Measurements from ENCODE around the gene RELN. TPM values are rescaled to one million over a fixed set of nuclear protein-coding genes. Genes with fewer than 3 reads are reported as not detected.

RELN gene
- total RNA-seq, 5 donors from 2014 or later (not counting 1 experiment from before 2014, with no cell fraction given), result 0.20 to 0.50 (median 0.41) TPM; not detected in 2

DNA sequence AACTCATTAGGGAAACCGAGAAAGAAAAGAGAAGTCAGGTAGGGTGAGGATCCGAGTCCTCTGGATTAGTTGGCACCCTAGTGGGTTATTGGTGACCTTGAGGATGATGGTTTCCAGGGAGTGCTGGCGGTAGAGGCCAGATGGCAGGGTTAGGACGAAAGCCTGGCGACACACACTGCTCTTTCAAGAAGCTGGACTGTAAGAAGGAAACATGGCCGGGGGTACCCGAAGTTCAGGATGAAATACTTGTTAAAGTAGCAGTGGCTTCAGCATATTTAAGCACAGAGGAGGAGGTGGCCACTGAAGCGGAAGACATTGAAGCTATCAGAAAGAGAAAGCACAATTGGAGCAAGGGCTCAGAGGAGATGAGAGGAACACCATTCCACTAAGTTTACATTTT, 224.6 kb downstream of the RELN start:
- H3K4me3 Mint-ChIP-seq, result no peak overlapping the region
- POLR2A ChIA-PET, result no interaction called here

DNA sequence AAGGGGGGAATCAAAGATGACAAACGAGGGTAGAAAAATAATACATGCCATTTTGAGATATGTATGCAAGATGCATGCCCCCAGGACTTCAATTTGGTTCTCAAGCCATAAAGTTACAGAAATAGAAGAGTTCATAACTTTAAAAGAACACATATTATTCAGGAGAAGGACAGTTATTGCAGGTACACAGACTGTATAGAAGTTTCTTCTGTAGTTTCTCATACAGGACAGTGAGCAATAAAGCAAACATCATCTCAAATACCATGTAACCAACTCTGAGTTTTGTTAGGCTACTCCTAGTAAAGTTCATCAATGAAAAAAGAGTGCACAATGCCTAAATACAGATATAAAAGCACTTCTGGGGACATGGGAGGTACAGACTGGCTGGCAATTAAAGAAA, 226.6 kb downstream of the RELN start:
- H3K36me3 Mint-ChIP-seq, result no peaks in the 10 kb centered on the region
- WGBS (ENCODE audit: insufficient coverage), result no CpG with 5 or more reads among the region's 1 CpG
- H3K27me3 Mint-ChIP-seq, result peaks cover 2 to 12% of the 10 kb centered on the region in 2 donors
- no peak overlapping the region for H3K4me3 Mint-ChIP-seq
- no peak overlapping the region for H3K27ac Mint-ChIP-seq
- Histone ChIP-seq H3K27me3 (replicated peaks in 1 of 2; ENCODE audit: control insufficient read depth in 2 of 2, extremely low read depth in 1 of 2, insufficient read depth in 2 of 2, low read length in 1 of 2) (peaks cover 0 to 2% of the 10 kb centered on the region in 2 experiments), H3K4me1 (ENCODE audit: control insufficient read depth in 1 of 2, extremely low read depth in 1 of 2, insufficient read depth in 2 of 2, low read length in 2 of 2) (no peaks in the 10 kb centered on the region), H3K36me3 (ENCODE audit: control insufficient read depth in 2 of 2, extremely low read depth in 1 of 2, insufficient read depth in 1 of 2, low read length in 1 of 2) (no peaks in the 10 kb centered on the region), H3K27ac (ENCODE audit: low read length) (no peak overlapping the region), H3K9me3 (no peaks in the 10 kb centered on the region), H3K4me3 (ENCODE audit: control insufficient read depth in 1 of 2, extremely low read depth in 1 of 2, low read length in 1 of 2) (no peak overlapping the region)
- ATAC-seq (replicated peaks in 1 of 4) (no peak), DNase-seq (no peak)
- H3K4me1 Mint-ChIP-seq, result no peaks in the 10 kb centered on the region
- no peaks in the 10 kb centered on the region for H3K9me3 Mint-ChIP-seq
- ChIA-PET CTCF (no interaction called here), POLR2A (no interaction called here)

More for the DNA sequence above, 224.6 kb downstream of the RELN start:
- no peak overlapping the region for H3K4me3 ChIP-seq (ENCODE audit: control insufficient read depth in 1 of 2, extremely low read depth in 1 of 2, low read length in 1 of 2)
- H3K27ac ChIP-seq (ENCODE audit: low read length), result no peak overlapping the region
- Mint-ChIP-seq H3K4me1 (no peaks in the 10 kb centered on the region), H3K9me3 (no peaks in the 10 kb centered on the region), H3K27me3 (peaks cover 2 to 12% of the 10 kb centered on the region in 2 donors), H3K27ac (no peak overlapping the region), H3K36me3 (no peaks in the 10 kb centered on the region)
- 79% methylated on average over 8 of the region's 8 CpGs for WGBS (ENCODE audit: insufficient coverage)
- ATAC-seq (replicated peaks in 1 of 4) (no peak), DNase-seq (no peak)
- peaks cover 0 to 2% of the 10 kb centered on the region in 2 experiments for H3K27me3 ChIP-seq (replicated peaks in 1 of 2; ENCODE audit: control insufficient read depth in 2 of 2, extremely low read depth in 1 of 2, insufficient read depth in 2 of 2, low read length in 1 of 2)
- no peaks in the 10 kb centered on the region for H3K9me3 ChIP-seq
- no peaks in the 10 kb centered on the region for H3K4me1 ChIP-seq (ENCODE audit: control insufficient read depth in 1 of 2, extremely low read depth in 1 of 2, insufficient read depth in 2 of 2, low read length in 2 of 2)
- CTCF ChIA-PET, result interaction anchor here in 1 of 2 donors (0.6 kb wide), 1 partner anchor 9 kb away, joined by 3 read pairs; no protein-coding TSS in a partner anchor
- no peaks in the 10 kb centered on the region for H3K36me3 ChIP-seq (ENCODE audit: control insufficient read depth in 2 of 2, extremely low read depth in 1 of 2, insufficient read depth in 1 of 2, low read length in 1 of 2)

DNA sequence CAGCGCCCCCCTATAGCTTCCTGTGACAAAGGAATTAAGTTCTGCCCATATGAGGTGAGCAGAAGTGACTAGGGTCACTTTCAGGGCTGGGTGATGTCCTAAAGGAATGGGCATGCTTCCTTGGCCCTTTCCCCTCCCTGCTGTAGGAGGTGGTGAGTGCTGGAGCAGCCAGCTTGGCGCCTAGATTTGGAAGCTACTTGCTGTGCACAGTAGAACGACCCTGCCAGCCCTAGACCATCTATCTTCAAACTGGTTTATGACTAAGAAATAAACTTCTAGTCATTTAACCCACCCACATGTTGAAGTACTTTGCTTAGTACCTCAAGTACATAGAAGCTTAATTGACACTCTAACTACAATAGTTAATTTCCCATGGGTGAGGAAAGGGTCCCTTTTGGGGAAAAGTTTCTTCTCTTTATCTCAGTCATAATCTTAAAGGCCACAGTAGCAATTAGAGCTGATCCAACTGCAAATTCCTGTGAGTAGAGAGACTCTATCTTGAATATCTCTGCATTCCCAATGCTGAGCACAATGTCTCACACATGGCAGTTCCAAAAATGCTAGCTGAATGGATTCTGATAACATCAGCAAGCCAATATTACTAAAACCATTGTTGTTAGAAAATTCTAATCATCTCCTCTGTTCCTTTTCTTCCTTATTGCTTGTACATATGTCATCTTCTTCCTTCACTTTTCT, 227.2 kb downstream of the RELN start:
- H3K27ac ChIP-seq (ENCODE audit: low read length), result no peak overlapping the region
- Mint-ChIP-seq H3K4me1 (no peaks in the 10 kb centered on the region), H3K36me3 (no peaks in the 10 kb centered on the region), H3K4me3 (no peak overlapping the region), H3K27me3 (peaks cover 2 to 12% of the 10 kb centered on the region in 2 donors), H3K9me3 (no peaks in the 10 kb centered on the region), H3K27ac (no peak overlapping the region)
- no peaks in the 10 kb centered on the region for H3K9me3 ChIP-seq
- ChIA-PET POLR2A (no interaction called here), CTCF (no interaction called here)
- WGBS (ENCODE audit: insufficient coverage), result no CpG with 5 or more reads among the region's 3 CpGs
- H3K4me3 ChIP-seq (ENCODE audit: control insufficient read depth in 1 of 2, extremely low read depth in 1 of 2, low read length in 1 of 2), result no peak overlapping the region
- ATAC-seq (replicated peaks in 1 of 4) (no peak), DNase-seq (no peak)
- no peaks in the 10 kb centered on the region for H3K36me3 ChIP-seq (ENCODE audit: control insufficient read depth in 2 of 2, extremely low read depth in 1 of 2, insufficient read depth in 1 of 2, low read length in 1 of 2)
- peaks cover 0 to 2% of the 10 kb centered on the region in 2 experiments for H3K27me3 ChIP-seq (replicated peaks in 1 of 2; ENCODE audit: control insufficient read depth in 2 of 2, extremely low read depth in 1 of 2, insufficient read depth in 2 of 2, low read length in 1 of 2)
- H3K4me1 ChIP-seq (ENCODE audit: control insufficient read depth in 1 of 2, extremely low read depth in 1 of 2, insufficient read depth in 2 of 2, low read length in 2 of 2), result no peaks in the 10 kb centered on the region

DNA sequence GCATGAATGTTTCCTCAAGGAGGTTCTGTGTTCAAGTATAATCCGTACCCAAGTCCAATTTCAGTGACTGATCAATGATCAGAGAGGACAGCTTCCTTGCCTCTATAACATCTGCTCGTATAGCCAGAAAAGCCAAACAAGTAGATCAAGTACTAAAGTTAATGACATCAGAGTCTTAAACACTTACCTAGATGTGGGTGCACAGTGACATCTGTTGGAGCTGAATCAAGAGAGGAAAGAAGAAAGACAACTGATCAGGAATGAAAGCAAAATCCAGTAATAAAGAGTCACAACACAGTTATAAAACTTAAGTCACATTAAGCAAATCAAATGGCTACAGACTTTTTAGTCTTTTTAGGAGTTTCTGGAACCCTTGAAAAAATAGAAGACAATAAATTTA, 236.5 kb downstream of the RELN start:
- H3K27ac ChIP-seq (ENCODE audit: low read length), result no peak overlapping the region
- no peaks in the 10 kb centered on the region for H3K9me3 ChIP-seq
- H3K36me3 ChIP-seq (ENCODE audit: control insufficient read depth in 2 of 2, extremely low read depth in 1 of 2, insufficient read depth in 1 of 2, low read length in 1 of 2), result no peaks in the 10 kb centered on the region
- POLR2A ChIA-PET, result no interaction called here
- H3K4me1 ChIP-seq (ENCODE audit: control insufficient read depth in 1 of 2, extremely low read depth in 1 of 2, insufficient read depth in 2 of 2, low read length in 2 of 2), result no peaks in the 10 kb centered on the region
- H3K4me3 ChIP-seq (ENCODE audit: control insufficient read depth in 1 of 2, extremely low read depth in 1 of 2, low read length in 1 of 2), result no peak overlapping the region
- no peaks in the 10 kb centered on the region for H3K4me1 Mint-ChIP-seq
- ATAC-seq (replicated peaks in 1 of 4) (no peak), DNase-seq (no peak)
- H3K27me3 ChIP-seq (replicated peaks in 1 of 2; ENCODE audit: control insufficient read depth in 2 of 2, extremely low read depth in 1 of 2, insufficient read depth in 2 of 2, low read length in 1 of 2), result no peaks in the 10 kb centered on the region
- H3K27ac Mint-ChIP-seq, result no peak overlapping the region
- H3K4me3 Mint-ChIP-seq, result no peak overlapping the region
- H3K9me3 Mint-ChIP-seq, result no peaks in the 10 kb centered on the region
- CTCF ChIA-PET, result no interaction called here
- WGBS (ENCODE audit: insufficient coverage), result no CpG with 5 or more reads among the region's 2 CpGs
- H3K36me3 Mint-ChIP-seq, result no peaks in the 10 kb centered on the region
- H3K27me3 Mint-ChIP-seq, result peaks cover 0 to 4% of the 10 kb centered on the region in 2 donors

DNA sequence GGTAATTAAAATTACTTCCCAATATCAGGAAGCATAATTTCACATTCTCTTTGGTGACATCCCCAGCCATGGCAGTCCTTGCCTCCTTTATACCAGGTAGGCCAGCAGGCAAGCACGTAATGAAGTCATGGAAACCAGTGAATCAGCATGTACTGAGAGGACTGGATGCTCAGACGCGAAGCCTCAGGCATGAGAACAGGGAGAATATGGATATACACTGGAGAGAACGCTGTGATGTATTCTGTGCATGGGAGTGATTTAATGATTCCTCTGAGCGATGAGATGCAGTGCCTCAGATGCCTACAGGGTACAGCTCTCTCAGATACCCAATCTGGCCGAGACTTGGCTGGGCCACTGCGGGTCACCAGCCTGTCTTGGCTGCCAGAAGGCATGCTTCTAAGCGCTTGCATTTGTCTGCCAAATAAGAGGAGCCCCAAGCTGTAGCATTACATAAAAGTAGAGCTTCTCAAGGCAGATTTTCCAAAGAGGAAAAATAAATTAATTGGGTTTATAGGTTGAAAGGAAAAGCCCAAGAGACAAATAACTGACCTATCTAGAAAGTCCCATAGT, 238.1 kb downstream of the RELN start:
- no peak overlapping the region for H3K27ac Mint-ChIP-seq
- Histone ChIP-seq H3K4me1 (ENCODE audit: control insufficient read depth in 1 of 2, extremely low read depth in 1 of 2, insufficient read depth in 2 of 2, low read length in 2 of 2) (no peaks in the 10 kb centered on the region), H3K4me3 (ENCODE audit: control insufficient read depth in 1 of 2, extremely low read depth in 1 of 2, low read length in 1 of 2) (no peak overlapping the region), H3K27me3 (replicated peaks in 1 of 2; ENCODE audit: control insufficient read depth in 2 of 2, extremely low read depth in 1 of 2, insufficient read depth in 2 of 2, low read length in 1 of 2) (no peaks in the 10 kb centered on the region), H3K9me3 (no peaks in the 10 kb centered on the region), H3K36me3 (ENCODE audit: control insufficient read depth in 2 of 2, extremely low read depth in 1 of 2, insufficient read depth in 1 of 2, low read length in 1 of 2) (no peaks in the 10 kb centered on the region), H3K27ac (ENCODE audit: low read length) (no peak overlapping the region)
- peaks cover 0 to 4% of the 10 kb centered on the region in 2 donors for H3K27me3 Mint-ChIP-seq
- ChIA-PET POLR2A (no interaction called here), CTCF (no interaction called here)
- ATAC-seq (replicated peaks in 1 of 4), result no peak
- DNase-seq, result no peak
- H3K4me1 Mint-ChIP-seq, result no peaks in the 10 kb centered on the region
- H3K36me3 Mint-ChIP-seq, result no peaks in the 10 kb centered on the region
- H3K4me3 Mint-ChIP-seq, result no peak overlapping the region
- WGBS (ENCODE audit: insufficient coverage), result 78% methylated on average over 8 of the region's 8 CpGs
- no peaks in the 10 kb centered on the region for H3K9me3 Mint-ChIP-seq

DNA sequence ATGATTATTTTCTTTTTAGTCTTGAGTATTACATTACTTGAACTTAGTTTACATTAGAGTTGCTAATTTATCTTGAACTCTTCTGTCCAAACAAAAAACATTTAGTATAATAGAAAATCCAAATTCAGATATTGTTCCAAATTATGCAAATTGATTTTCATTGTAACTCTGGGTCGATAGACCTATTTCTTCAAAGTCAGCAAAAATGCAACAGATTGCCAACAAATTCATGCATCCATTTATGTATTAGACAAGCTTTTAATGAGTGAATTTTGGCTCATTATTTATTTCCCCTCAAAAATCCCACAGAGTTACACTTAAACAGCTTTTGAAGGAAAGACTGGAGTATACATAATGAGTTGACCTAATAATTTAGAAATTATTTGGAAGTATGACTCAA, 240.8 kb downstream of the RELN start:
- CTCF ChIA-PET, result no interaction called here
- WGBS (ENCODE audit: insufficient coverage), result no CpG with 5 or more reads among the region's 1 CpG
- no peak for DNase-seq
- Histone ChIP-seq H3K9me3 (no peaks in the 10 kb centered on the region), H3K36me3 (ENCODE audit: control insufficient read depth in 2 of 2, extremely low read depth in 1 of 2, insufficient read depth in 1 of 2, low read length in 1 of 2) (no peaks in the 10 kb centered on the region), H3K4me3 (ENCODE audit: control insufficient read depth in 1 of 2, extremely low read depth in 1 of 2, low read length in 1 of 2) (no peak overlapping the region), H3K4me1 (ENCODE audit: control insufficient read depth in 1 of 2, extremely low read depth in 1 of 2, insufficient read depth in 2 of 2, low read length in 2 of 2) (no peaks in the 10 kb centered on the region), H3K27ac (ENCODE audit: low read length) (no peak overlapping the region), H3K27me3 (replicated peaks in 1 of 2; ENCODE audit: control insufficient read depth in 2 of 2, extremely low read depth in 1 of 2, insufficient read depth in 2 of 2, low read length in 1 of 2) (no peaks in the 10 kb centered on the region)
- peaks cover 0 to 4% of the 10 kb centered on the region in 2 donors for H3K27me3 Mint-ChIP-seq
- no peaks in the 10 kb centered on the region for H3K36me3 Mint-ChIP-seq
- POLR2A ChIA-PET, result no interaction called here
- no peak for ATAC-seq (replicated peaks in 1 of 4)
- H3K4me3 Mint-ChIP-seq, result no peak overlapping the region
- no peaks in the 10 kb centered on the region for H3K4me1 Mint-ChIP-seq
- no peaks in the 10 kb centered on the region for H3K9me3 Mint-ChIP-seq
- H3K27ac Mint-ChIP-seq, result no peak overlapping the region
